Gastroesophageal sphincter (tissue), 4 donors: ENCODE data around the gene NELFCD. TPM values are rescaled to one million over a fixed set of nuclear protein-coding genes. Genes with fewer than 3 reads are reported as not detected.

Experiments
- ATAC-seq: fragments of 150-250 bp; one replicate; pipeline ENCODE4 v1.9.1; 2016; ENCODE audit warnings: mild to moderate bottlenecking, moderate library complexity
- H3K27ac ChIP-seq, 4 donors: fragments of 200-600 bp; sonication (generic) in 3 of 4; 1 replicate in 3 of 4; 2 replicates in 1 of 4; pipeline ENCODE4 v1.5.1; 2016 to 2019
- H3K27me3 ChIP-seq: fragments of 200-600 bp; sonication (generic); one replicate; pipeline ENCODE4 v1.5.1; 2019
- H3K36me3 ChIP-seq, 2 donors: fragments of 200-600 bp; sonication (generic); one replicate each; pipeline ENCODE4 v1.5.1; 2019; ENCODE audit warnings: control low read depth in 1 of 2
- H3K4me1 ChIP-seq, 3 donors: fragments of 200-600 bp; sonication (generic); 1 replicate in 2 of 3; 2 replicates in 1 of 3; pipeline ENCODE4 v1.5.1; 2016 to 2019; ENCODE audit warnings: control low read depth in 2 of 3
- H3K4me3 ChIP-seq, 2 donors: fragments of 200-600 bp; sonication (generic); one replicate each; pipeline ENCODE4 v1.5.1; 2019; ENCODE audit warnings: mild to moderate bottlenecking in 1 of 2, moderate library complexity in 1 of 2
- H3K9me3 ChIP-seq, 3 donors: fragments of 200-600 bp; sonication (generic); one replicate each; pipeline ENCODE4 v1.5.1; 2017 to 2019; ENCODE audit warnings: control low read depth in 2 of 3
- EP300 ChIP-seq: sonication (generic); formaldehyde crosslinking; IDR thresholded peaks from one replicate; pipeline ENCODE4 v1.6.1; 2017; ENCODE audit warnings: antibody characterized with exemption, mild to moderate bottlenecking
- POLR2A ChIP-seq, 2 donors: fragments of 450-650 bp; IDR thresholded peaks; one replicate each; pipeline ENCODE4 v1.6.1; 2017; ENCODE audit warnings: antibody characterized with exemption in 2 of 2, mild to moderate bottlenecking in 2 of 2, moderate library complexity in 1 of 2
- POLR2AphosphoS5 ChIP-seq: sonication (generic); formaldehyde crosslinking; IDR thresholded peaks from one replicate; pipeline ENCODE4 v1.6.1; 2017; ENCODE audit warnings: antibody characterized with exemption
- WGBS, 2 donors: methylation state at CpG; one replicate each; pipeline ENCODE4 v1.1.5; 2018; ENCODE audit warnings: low coverage in 1 of 2; 5-methylcytosine and 5-hydroxymethylcytosine counted together
- total RNA-seq, 4 donors: library from RNA; depleted of rRNA; stranded (reverse); fragments of >200 nt; gene quantifications; one replicate each; pipeline ENCODE4 v1.1.0, GENCODE V29; 2016
- TF ChIP-seq, protein P1 (sequence below), 4 experiments: fragments of 200-600 bp in 2 of 4; fragments of 450-650 bp in 2 of 4; sonication (generic) in 1 of 4; IDR thresholded peaks; one replicate each; pipeline ENCODE4 v1.5.1; 2017 to 2019; ENCODE audit warnings: antibody characterized with exemption in 4 of 4, mild to moderate bottlenecking in 2 of 4, moderate library complexity in 2 of 4

Gene NELFCD, protein sequence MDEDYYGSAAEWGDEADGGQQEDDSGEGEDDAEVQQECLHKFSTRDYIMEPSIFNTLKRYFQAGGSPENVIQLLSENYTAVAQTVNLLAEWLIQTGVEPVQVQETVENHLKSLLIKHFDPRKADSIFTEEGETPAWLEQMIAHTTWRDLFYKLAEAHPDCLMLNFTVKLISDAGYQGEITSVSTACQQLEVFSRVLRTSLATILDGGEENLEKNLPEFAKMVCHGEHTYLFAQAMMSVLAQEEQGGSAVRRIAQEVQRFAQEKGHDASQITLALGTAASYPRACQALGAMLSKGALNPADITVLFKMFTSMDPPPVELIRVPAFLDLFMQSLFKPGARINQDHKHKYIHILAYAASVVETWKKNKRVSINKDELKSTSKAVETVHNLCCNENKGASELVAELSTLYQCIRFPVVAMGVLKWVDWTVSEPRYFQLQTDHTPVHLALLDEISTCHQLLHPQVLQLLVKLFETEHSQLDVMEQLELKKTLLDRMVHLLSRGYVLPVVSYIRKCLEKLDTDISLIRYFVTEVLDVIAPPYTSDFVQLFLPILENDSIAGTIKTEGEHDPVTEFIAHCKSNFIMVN
- total RNA-seq = 10 to 100 TPM; 26.5 to 48.6 (median 36.1) TPM

DNA sequence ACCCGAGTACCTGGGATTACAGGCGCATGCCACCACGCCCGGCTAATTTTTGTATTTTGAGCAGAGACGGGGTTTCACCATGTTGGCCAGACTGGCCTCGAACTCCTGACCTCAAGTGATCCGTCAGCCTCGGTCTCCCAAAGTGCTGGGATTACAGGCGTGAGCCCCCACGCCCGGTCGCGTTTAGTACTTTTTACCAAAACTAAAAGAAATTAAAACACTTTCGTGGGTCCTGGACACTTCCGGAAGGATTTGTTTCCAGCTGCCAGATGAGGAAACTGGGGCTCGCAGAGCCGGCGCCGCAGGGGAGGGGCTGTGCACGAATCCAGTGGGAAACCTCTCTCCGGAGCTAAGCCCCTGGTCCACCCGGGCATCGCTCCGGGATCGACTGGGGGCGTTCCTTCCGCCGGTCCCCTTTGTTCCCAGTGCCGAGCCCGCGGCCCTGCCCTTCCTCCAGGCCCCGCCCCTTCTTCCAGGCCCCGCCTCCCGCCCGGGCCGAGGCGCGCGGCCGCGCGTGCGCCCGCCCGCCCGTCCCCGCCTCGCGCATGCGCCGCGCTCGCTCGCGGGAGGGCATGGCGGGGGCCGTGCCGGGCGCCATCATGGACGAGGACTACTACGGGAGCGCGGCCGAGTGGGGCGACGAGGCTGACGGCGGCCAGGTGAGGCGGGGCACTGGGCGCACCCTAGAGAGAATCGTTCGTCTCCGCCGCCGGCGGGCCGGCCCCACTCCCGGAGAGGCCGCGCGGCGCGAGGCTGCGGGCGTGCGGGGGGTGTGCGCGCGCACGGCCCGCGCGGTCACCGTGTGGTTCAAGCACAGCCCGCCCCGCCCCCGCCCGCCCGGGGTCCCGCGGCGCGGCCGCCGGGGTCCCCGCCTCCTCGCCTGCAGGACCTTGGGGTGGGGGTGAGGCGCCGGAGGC, at the start of gene NELFCD:
NELFCD (plus strand) TSS at position 546 of the 917 bp plus-strand sequence; CDS start at position 600, 54 bp downstream.
- whole genome bisulfite sequencing, 2 donors = 29% methylated on average over 9 of the region's 109 CpGs; no CpG with 5 or more reads in 1 of the 2 donors
- H3K4me3 ChIP-seq = peak within 1 kb of the TSS; percentile 68 to 89
- H3K27me3 ChIP-seq = no peaks in the 10 kb centered on the region
- H3K9me3 ChIP-seq = peaks cover 0 to 8% (median 0%) of the 10 kb centered on the region in 3 donors
- peaks cover 0 to 46% (median 22%) of the 10 kb centered on the region in 3 donors for H3K4me1 ChIP-seq
- peak within 1 kb of the TSS in 3 of 4 donors; percentile 86 to 93 (median 89) for H3K27ac ChIP-seq
- ATAC-seq = peak; percentile 94
- peaks cover 0 to under 1% of the 10 kb centered on the region in 2 donors for H3K36me3 ChIP-seq
- TF ChIP-seq EP300 (no peak), POLR2A (IDR thresholded peaks at IDR 0.05) (peak; percentile 54 to 76), POLR2AphosphoS5 (peak; percentile 60)
- TF ChIP-seq, protein P1, sequence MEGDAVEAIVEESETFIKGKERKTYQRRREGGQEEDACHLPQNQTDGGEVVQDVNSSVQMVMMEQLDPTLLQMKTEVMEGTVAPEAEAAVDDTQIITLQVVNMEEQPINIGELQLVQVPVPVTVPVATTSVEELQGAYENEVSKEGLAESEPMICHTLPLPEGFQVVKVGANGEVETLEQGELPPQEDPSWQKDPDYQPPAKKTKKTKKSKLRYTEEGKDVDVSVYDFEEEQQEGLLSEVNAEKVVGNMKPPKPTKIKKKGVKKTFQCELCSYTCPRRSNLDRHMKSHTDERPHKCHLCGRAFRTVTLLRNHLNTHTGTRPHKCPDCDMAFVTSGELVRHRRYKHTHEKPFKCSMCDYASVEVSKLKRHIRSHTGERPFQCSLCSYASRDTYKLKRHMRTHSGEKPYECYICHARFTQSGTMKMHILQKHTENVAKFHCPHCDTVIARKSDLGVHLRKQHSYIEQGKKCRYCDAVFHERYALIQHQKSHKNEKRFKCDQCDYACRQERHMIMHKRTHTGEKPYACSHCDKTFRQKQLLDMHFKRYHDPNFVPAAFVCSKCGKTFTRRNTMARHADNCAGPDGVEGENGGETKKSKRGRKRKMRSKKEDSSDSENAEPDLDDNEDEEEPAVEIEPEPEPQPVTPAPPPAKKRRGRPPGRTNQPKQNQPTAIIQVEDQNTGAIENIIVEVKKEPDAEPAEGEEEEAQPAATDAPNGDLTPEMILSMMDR (IDR thresholded peaks at IDR 0.05) = no peak

GRCh38 chr20:58932170-58932569, 48.9 kb upstream of the NELFCD start:
- no peak for ATAC-seq
- Histone ChIP-seq H3K9me3 (peaks cover 0 to 5% (median 0%) of the 10 kb centered on the region in 3 donors), H3K36me3 (no peaks in the 10 kb centered on the region), H3K4me3 (no peak overlapping the region), H3K27ac (no peak overlapping the region), H3K4me1 (no peaks in the 10 kb centered on the region), H3K27me3 (peaks cover 8% of the 10 kb centered on the region)
- no peak for TF ChIP-seq POLR2A (IDR thresholded peaks at IDR 0.05)
- TF ChIP-seq, protein P1 (IDR thresholded peaks at IDR 0.05) = no peak
- no peak for TF ChIP-seq EP300
- no peak for TF ChIP-seq POLR2AphosphoS5
- 82 to 88% methylated on average over 5 of the region's 5 CpGs for WGBS, 2 donors

GRCh38 chr20:58938078-58938477, 43.0 kb upstream of the NELFCD start:
- H3K27me3 ChIP-seq = peaks cover 5% of the 10 kb centered on the region
- H3K4me1 ChIP-seq = no peaks in the 10 kb centered on the region
- no peak for ATAC-seq
- no peak overlapping the region for H3K4me3 ChIP-seq
- TF ChIP-seq POLR2A (IDR thresholded peaks at IDR 0.05) (no peak), EP300 (no peak), POLR2AphosphoS5 (no peak)
- TF ChIP-seq, protein P1 (IDR thresholded peaks at IDR 0.05) = no peak
- H3K27ac ChIP-seq = no peak overlapping the region
- no peaks in the 10 kb centered on the region for H3K36me3 ChIP-seq
- peaks cover 0 to 5% (median 0%) of the 10 kb centered on the region in 3 donors for H3K9me3 ChIP-seq
- 67 to 71% methylated on average over 1 to 2 of the region's 2 CpGs for WGBS, 2 donors

DNA sequence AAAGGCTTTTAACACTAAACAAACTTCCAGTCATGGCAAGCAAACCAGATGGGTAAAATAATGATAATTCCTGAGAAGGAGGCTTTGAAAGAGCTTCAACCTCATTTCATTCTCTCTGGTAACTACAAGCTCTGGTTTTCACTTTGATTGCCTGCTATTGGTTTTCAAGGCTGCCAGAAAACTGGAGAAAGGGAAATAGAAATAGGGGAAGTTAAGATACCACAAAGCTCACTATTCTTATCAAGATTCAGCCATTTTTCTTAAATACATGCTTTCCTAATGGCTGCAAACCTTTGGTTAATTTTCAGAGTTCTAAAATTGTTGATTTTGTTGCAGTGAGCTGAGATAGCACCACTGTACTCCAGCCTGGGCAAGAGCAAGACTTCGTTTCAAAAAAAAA, 42.5 kb upstream of the NELFCD start:
- peaks cover 0 to 5% (median 0%) of the 10 kb centered on the region in 3 donors for H3K9me3 ChIP-seq
- H3K27ac ChIP-seq = no peak overlapping the region
- no peak for TF ChIP-seq POLR2A (IDR thresholded peaks at IDR 0.05)
- TF ChIP-seq, protein P1 (IDR thresholded peaks at IDR 0.05) = no peak
- TF ChIP-seq POLR2AphosphoS5 = no peak
- no peak for TF ChIP-seq EP300
- ATAC-seq = no peak
- 63 to 83% methylated on average over 1 of the region's 1 CpG for WGBS, 2 donors
- H3K27me3 ChIP-seq = peaks cover under 1% of the 10 kb centered on the region
- no peaks in the 10 kb centered on the region for H3K4me1 ChIP-seq
- no peaks in the 10 kb centered on the region for H3K36me3 ChIP-seq
- no peak overlapping the region for H3K4me3 ChIP-seq
